PC-3 (cell line): ENCODE results near the gene PLXNA3. TPM values are rescaled to one million over a fixed set of nuclear protein-coding genes. Genes with fewer than 3 reads are reported as not detected.
A peak's percentile ranks its signal among the peaks of the same experiment; 100 is the strongest.

Experiments used
- ATAC-seq: fragments of 200-7000 bp; cut with Tn5 transposase; 2 replicates; pipeline ENCODE4 v1.9.1; 2020; ENCODE audit warnings: mild to moderate bottlenecking, moderate library complexity
- BruUV-seq: library from RNA; stranded (reverse); fragments of 400-500 nt; replicated peaks from 2 replicates; lab custom pipeline; 2021; lab: Mats Ljungman, UMichigan
- CTCF ChIA-PET: fragments of 300-600 bp; sonication (Branson Sonifier 250); formaldehyde crosslinking; loops from one replicate; lab custom pipeline; 2022; ENCODE audit warnings: antibody characterized with exemption; lab: Charles Lee
- POLR2A ChIA-PET: fragments of 300-600 bp; sonication (Branson Sonifier 250); formaldehyde crosslinking; loops from one replicate; lab custom pipeline; 2022; ENCODE audit warnings: antibody characterized with exemption; ENCODE audit not compliant: unreplicated experiment; lab: Charles Lee
- DNase-seq: peaks from one replicate; pipeline ENCODE4 v3.0.0-alpha.2; 2015
- H2AFZ ChIP-seq: fragments of 300-600 bp; sonication (generic); 2 replicates; pipeline ENCODE4 v1.6.0; 2016; ENCODE audit warnings: antibody characterized with exemption, low read length
- H3F3A ChIP-seq: fragments of 300-600 bp; sonication (generic); one replicate; pipeline ENCODE4 v1.6.0; 2017; ENCODE audit warnings: antibody characterized with exemption, low read length, control low read depth, mild to moderate bottlenecking; ENCODE audit not compliant: unreplicated experiment
- H3K27ac ChIP-seq: fragments of 300-600 bp; sonication (generic); 2 replicates; pipeline ENCODE4 v1.5.1; 2016; ENCODE audit warnings: mild to moderate bottlenecking, low read length
- H3K27me3 ChIP-seq: fragments of 300-600 bp; sonication (generic); 2 replicates; pipeline ENCODE4 v1.6.1; 2016; ENCODE audit warnings: low read length, mixed read lengths
- H3K36me3 ChIP-seq: fragments of 300-600 bp; sonication (generic); 2 replicates; pipeline ENCODE4 v1.6.1; 2016; ENCODE audit warnings: low read depth, mixed run types, low read length, mixed read lengths
- H3K4me1 ChIP-seq: fragments of 300-600 bp; sonication (generic); 2 replicates; pipeline ENCODE4 v1.5.1; 2016; ENCODE audit warnings: low read length; ENCODE audit not compliant: insufficient read depth
- H3K4me2 ChIP-seq: fragments of 300-600 bp; sonication (generic); 2 replicates; pipeline ENCODE4 v1.6.0; 2016; ENCODE audit warnings: low read length
- H3K4me3 ChIP-seq: fragments of 300-600 bp; sonication (generic); 2 replicates; pipeline ENCODE4 v1.5.1; 2016; ENCODE audit warnings: mild to moderate bottlenecking, low read length, mixed read lengths
- H3K79me2 ChIP-seq: fragments of 300-600 bp; sonication (generic); 2 replicates; pipeline ENCODE4 v1.6.1; 2017; ENCODE audit warnings: low read length, mixed read lengths
- H3K9ac ChIP-seq: fragments of 300-600 bp; sonication (generic); 2 replicates; pipeline ENCODE4 v1.6.0; 2016; ENCODE audit warnings: mild to moderate bottlenecking, low read length
- H3K9me2 ChIP-seq: fragments of 300-600 bp; sonication (generic); replicated peaks from 2 replicates; pipeline ENCODE4 v1.6.1; 2016; ENCODE audit warnings: mixed run types, low read length, mixed read lengths
- H3K9me3 ChIP-seq: fragments of 300-600 bp; sonication (generic); 2 replicates; pipeline ENCODE4 v1.6.1; 2016; ENCODE audit warnings: low read length, mixed read lengths
- H4K20me1 ChIP-seq: fragments of 300-600 bp; sonication (generic); 2 replicates; pipeline ENCODE4 v1.6.1; 2016; ENCODE audit warnings: low read length, mixed read lengths
- CTCF ChIP-seq: fragments of 300-600 bp; sonication (generic); conservative IDR thresholded peaks from 2 replicates; pipeline ENCODE4 v1.5.1; 2017; ENCODE audit warnings: antibody characterized with exemption, low read depth, mild to moderate bottlenecking, low read length
- EZH2 ChIP-seq: fragments of 300-600 bp; sonication (generic); IDR thresholded peaks from one replicate; pipeline ENCODE4 v1.6.1; 2017; ENCODE audit warnings: antibody characterized with exemption, mild to moderate bottlenecking, low read length; ENCODE audit not compliant: unreplicated experiment
- EZH2phosphoT487 ChIP-seq: fragments of 300-600 bp; sonication (generic); IDR thresholded peaks from 2 replicates; pipeline ENCODE4 v1.6.1; 2018; ENCODE audit warnings: mild to moderate bottlenecking, antibody characterized with exemption, low read length, borderline replicate concordance
- intact Hi-C: fragments of 100-400 bp; cut with micrococcal nuclease; formaldehyde crosslinking; loops from 2 replicates; pipeline ENCODE4 v1.9.0; 2023
- total RNA-seq: library from RNA; depleted of rRNA; stranded (reverse); fragments of >200 nt; gene quantifications from 2 replicates; pipeline ENCODE4 v1.2.3, GENCODE V29; 2014

PLXNA3 gene
- total RNA-seq, 1 experiment from 2014 or later = 5.3 TPM

GRCh38 chrX:154457491-154458115, 478 bp upstream of the PLXNA3 start:
- H3K4me3 ChIP-seq = peak overlapping the region; percentile 64
- no peaks in the 10 kb centered on the region for H4K20me1 ChIP-seq
- ChIA-PET CTCF (no interaction called here), POLR2A (interaction anchor here (0.6 to 0.8 kb wide), 2 partner anchors 29 to 78 kb away, joined by 4 to 6 read pairs; partner anchors contain the start of gene ATP6AP1)
- H3K9me3 ChIP-seq = no peaks in the 10 kb centered on the region
- H3K9ac ChIP-seq = no peak overlapping the region
- TF ChIP-seq CTCF (no peak), EZH2 (no peak), EZH2phosphoT487 (no peak)
- H3K9me2 ChIP-seq = no peaks in the 10 kb centered on the region
- H3K4me1 ChIP-seq = no peaks in the 10 kb centered on the region
- peaks cover 17% of the 10 kb centered on the region for H3K79me2 ChIP-seq
- no peak overlapping the region for H3K27ac ChIP-seq
- no peaks in the 10 kb centered on the region for H3K27me3 ChIP-seq
- intact Hi-C loops = loop anchor here (10.0 kb wide), 1 partner anchor 63 kb away; the partner anchor contains the start of gene RPL10
- H3K36me3 ChIP-seq = no peaks in the 10 kb centered on the region
- H2AFZ ChIP-seq = peak overlapping the region; percentile 70
- ATAC-seq (peak; percentile 43), DNase-seq (peak; percentile 56)
- peak overlapping the region; percentile 69 for H3K4me2 ChIP-seq
- BruUV-seq = no TSS peak
- no peaks in the 10 kb centered on the region for H3F3A ChIP-seq

GRCh38 chrX:154458954-154459778, 1.1 kb downstream of the PLXNA3 start:
- H3K36me3 ChIP-seq = no peaks in the 10 kb centered on the region
- no peak overlapping the region for H3K27ac ChIP-seq
- peak overlapping the region; percentile 61 for H3K9ac ChIP-seq
- no TSS peak for BruUV-seq
- H3K4me2 ChIP-seq = peak overlapping the region; percentile 96
- peak; percentile 54 for DNase-seq
- peak; percentile 79 for ATAC-seq
- no peak overlapping the region; the same call in 1 of the 2 replicates for H2AFZ ChIP-seq
- POLR2A ChIA-PET = interaction anchor here (0.6 kb wide), 1 partner anchor 23 kb away, joined by 11 read pairs; no protein-coding TSS in a partner anchor
- H3F3A ChIP-seq = no peaks in the 10 kb centered on the region
- CTCF ChIA-PET = interaction anchor here (0.6 kb wide), 1 partner anchor 34 kb away, joined by 3 read pairs; no protein-coding TSS in a partner anchor
- no peaks in the 10 kb centered on the region for H4K20me1 ChIP-seq
- peak overlapping the region; percentile 82 for H3K4me3 ChIP-seq
- H3K27me3 ChIP-seq = no peaks in the 10 kb centered on the region
- H3K4me1 ChIP-seq = no peaks in the 10 kb centered on the region
- intact Hi-C loops = loop anchor here (10.0 kb wide), 1 partner anchor 64 kb away; the partner anchor contains the start of gene RPL10
- no peaks in the 10 kb centered on the region for H3K9me2 ChIP-seq
- H3K9me3 ChIP-seq = no peaks in the 10 kb centered on the region
- peaks cover 17% of the 10 kb centered on the region for H3K79me2 ChIP-seq
- TF ChIP-seq EZH2 (no peak), CTCF (no peak), EZH2phosphoT487 (no peak)
